WERI-Rb-1 (cell line): Measurements from ENCODE around the gene MVB12A.

Source experiments
- DNase-seq: peaks from one replicate; pipeline ENCODE4 v3.0.0-alpha.2; 2020
- H3K27ac ChIP-seq: fragments of 250-450 bp; sonication (Bioruptor Pico); 2 replicates; pipeline ENCODE4 v1.5.1; 2020; ENCODE audit warnings: mild to moderate bottlenecking, moderate library complexity
- H3K27me3 ChIP-seq: fragments of 250-450 bp; sonication (Bioruptor Pico); 2 replicates; pipeline ENCODE4 v1.5.1; 2021; ENCODE audit warnings: mild to moderate bottlenecking, low read depth, moderate library complexity; ENCODE audit not compliant: insufficient read depth, severe bottlenecking
- H3K36me3 ChIP-seq: fragments of 250-450 bp; sonication (Bioruptor Pico); 2 replicates; pipeline ENCODE4 v1.5.1; 2020; ENCODE audit warnings: mild to moderate bottlenecking, moderate library complexity
- H3K4me3 ChIP-seq: 2 replicates; pipeline ENCODE4 v1.5.1; 2011; ENCODE audit warnings: low read depth, mild to moderate bottlenecking, control low read depth, low read length
- H3K9me3 ChIP-seq: fragments of 250-450 bp; sonication (Bioruptor Pico); 2 replicates; pipeline ENCODE4 v1.5.1; 2021; ENCODE audit warnings: mild to moderate bottlenecking, moderate library complexity; ENCODE audit not compliant: severe bottlenecking
- CTCF ChIP-seq: IDR thresholded peaks from 2 replicates; pipeline ENCODE4 v1.5.1; 2011; ENCODE audit warnings: low read depth, mild to moderate bottlenecking, control low read depth, inconsistent platforms, low read length

MVB12A gene

GRCh38 chr19:17419621-17420474, at the start of gene MVB12A:
Gene MVB12A, plus strand, starts transcription at chr19:17420047. Its CDS starts 89 bp downstream, at chr19:17420136.
- H3K27ac ChIP-seq = peak within 1 kb of the TSS; percentile 60
- H3K9me3 ChIP-seq = no peaks in the 10 kb centered on the region
- TF ChIP-seq CTCF = 0 out of 2 replicates have a peak, but pooled peaks have one; percentile 12
- peaks cover 15% of the 10 kb centered on the region for H3K36me3 ChIP-seq
- no peaks in the 10 kb centered on the region for H3K27me3 ChIP-seq
- DNase-seq = peak; percentile 97
- H3K4me3 ChIP-seq = peak within 1 kb of the TSS; percentile 72

- no peak for TF ChIP-seq CTCF
- H3K27ac ChIP-seq = no peak within 1 kb of the TSS
- no peak within 1 kb of the TSS for H3K4me3 ChIP-seq
- H3K36me3 ChIP-seq = no peaks in the 10 kb centered on the region
- H3K27me3 ChIP-seq = no peaks in the 10 kb centered on the region
- H3K9me3 ChIP-seq = peaks cover 6% of the 10 kb centered on the region
- no peak for DNase-seq
Measured at GRCh38 chr19:17376935-17377600, 42.8 kb upstream of the MVB12A start, which contains the start of gene PLVAP. Gene PLVAP, minus strand, starts transcription at chr19:17377342. Its CDS starts 54 bp downstream, at chr19:17377288.

- H3K36me3 ChIP-seq = no peaks in the 10 kb centered on the region
- no peak overlapping the region for H3K4me3 ChIP-seq
- TF ChIP-seq CTCF = no peak
- no peaks in the 10 kb centered on the region for H3K27me3 ChIP-seq
- no peak overlapping the region for H3K27ac ChIP-seq
- H3K9me3 ChIP-seq = peaks cover 6% of the 10 kb centered on the region
- no peak for DNase-seq
Measured at GRCh38 chr19:17378271-17378670, 41.6 kb upstream of the MVB12A start.

- Histone ChIP-seq H3K27me3 (no peaks in the 10 kb centered on the region), H3K4me3 (no peak overlapping the region), H3K9me3 (peaks cover 6% of the 10 kb centered on the region), H3K36me3 (no peaks in the 10 kb centered on the region), H3K27ac (no peak overlapping the region)
- no peak for TF ChIP-seq CTCF
- no peak for DNase-seq
Measured at GRCh38 chr19:17379221-17379631, 40.6 kb upstream of the MVB12A start.

GRCh38 chr19:17380426-17381138, 39.3 kb upstream of the MVB12A start:
- no peak overlapping the region for H3K27ac ChIP-seq
- H3K9me3 ChIP-seq = peaks cover 6% of the 10 kb centered on the region
- no peaks in the 10 kb centered on the region for H3K36me3 ChIP-seq
- no peak for TF ChIP-seq CTCF
- H3K4me3 ChIP-seq = no peak overlapping the region
- no peak for DNase-seq
- no peaks in the 10 kb centered on the region for H3K27me3 ChIP-seq
